AG09319 (cell line): ENCODE results near the gene POMT1.

Experiments
- DNase-seq: peaks from one replicate; pipeline ENCODE4 v3.0.0-alpha.2; 2010; ENCODE audit warnings: low read depth; ENCODE audit errors: extremely low read depth
- CTCF ChIP-seq: IDR thresholded peaks from 2 replicates; pipeline ENCODE4 v1.5.1; 2011; ENCODE audit warnings: low read depth, mild to moderate bottlenecking, inconsistent platforms, low read length, moderate library complexity

The POMT1 gene

DNA sequence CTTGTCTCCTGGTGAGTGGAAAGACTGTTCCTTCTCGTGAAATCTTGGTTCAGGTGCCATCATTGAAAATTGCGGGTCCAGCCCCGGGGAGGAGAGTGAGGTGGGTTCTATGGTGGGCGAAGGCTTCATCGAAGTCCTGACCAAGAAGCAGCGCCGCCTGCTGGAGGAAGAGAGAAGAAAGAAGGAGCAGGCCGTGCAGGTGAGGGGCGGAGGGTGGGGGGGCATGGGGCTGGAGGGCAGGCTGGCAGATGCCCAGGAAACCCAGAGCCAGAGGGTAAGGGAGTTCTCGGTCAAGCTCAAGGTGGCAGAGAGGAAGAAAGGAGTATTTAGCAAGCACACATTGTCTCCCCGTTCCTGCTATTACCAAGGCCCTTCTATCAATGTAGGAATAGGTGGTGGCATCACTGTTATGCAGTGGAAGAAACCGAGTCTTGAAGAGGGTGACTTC, 24.3 kb upstream of the POMT1 start:
- no peak for DNase-seq
- peak; percentile 49 for TF ChIP-seq CTCF

- no peak for DNase-seq
- no peak for TF ChIP-seq CTCF
These were observed 23.8 kb upstream of the POMT1 start for GRCh38 chr9:131478911-131479310.

DNA sequence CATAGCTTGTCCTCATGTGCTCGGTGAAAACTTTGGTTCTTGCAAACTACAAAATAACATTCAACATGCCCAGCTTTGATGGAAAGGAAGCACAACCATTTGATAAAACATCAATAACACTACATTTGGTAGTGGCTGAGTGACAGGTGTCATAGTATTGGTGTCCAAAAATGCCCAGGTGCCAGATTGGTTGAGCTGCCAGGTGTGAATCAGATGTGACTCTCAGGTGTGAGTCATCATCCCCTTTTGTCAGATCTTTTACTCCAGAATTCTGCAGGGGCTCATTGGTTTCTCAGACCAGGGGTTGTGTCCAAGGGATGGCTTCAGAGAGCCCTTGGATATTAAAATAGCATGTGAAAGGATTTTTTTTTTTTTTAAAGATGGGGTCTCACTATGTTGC, 22.5 kb upstream of the POMT1 start:
- TF ChIP-seq CTCF = no peak
- no peak for DNase-seq

DNA sequence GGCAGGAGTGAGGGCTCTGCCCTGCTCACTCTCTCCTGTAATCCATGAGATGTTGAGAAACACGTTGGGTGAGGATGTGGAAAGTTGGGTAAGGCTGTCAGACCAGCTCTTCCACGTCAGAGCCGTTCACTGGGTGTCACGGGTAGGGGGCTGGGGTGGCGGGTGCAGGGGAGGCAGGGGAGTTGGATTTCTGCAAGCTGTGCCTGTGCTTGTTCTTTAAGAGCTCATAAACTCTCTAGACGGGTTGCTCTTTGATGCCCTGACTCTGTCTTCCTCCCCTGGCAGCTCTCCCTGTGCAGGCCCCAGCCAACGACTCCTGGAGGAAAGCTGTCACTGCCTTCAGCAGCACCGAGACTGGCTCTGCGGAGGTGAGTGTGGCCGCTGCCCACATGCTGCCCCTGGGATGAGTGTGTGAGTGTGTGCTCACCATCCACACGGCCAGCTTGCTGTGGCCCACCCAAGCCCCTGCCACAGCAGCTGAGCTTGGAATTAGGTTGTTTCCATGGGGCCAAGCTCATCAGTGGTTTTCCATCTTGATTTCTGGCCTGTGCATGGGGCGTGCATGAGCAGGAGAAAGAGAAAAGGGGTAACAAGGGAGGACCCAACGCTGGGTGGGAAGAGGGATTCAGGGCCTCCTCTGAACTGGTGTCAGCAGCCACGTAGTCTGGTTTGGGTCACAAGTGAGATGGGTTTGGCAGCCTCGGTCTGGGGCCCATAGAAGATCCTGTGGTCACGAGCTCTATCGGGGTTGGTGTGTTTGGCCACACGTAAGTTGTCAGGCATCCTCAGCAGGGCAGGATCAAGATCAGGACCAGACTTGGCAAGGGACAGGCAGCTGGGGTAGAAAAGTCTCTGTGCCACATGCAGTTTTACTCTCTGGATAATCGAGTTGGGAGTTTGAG, 21.0 kb upstream of the POMT1 start:
- DNase-seq = no peak
- no peak for TF ChIP-seq CTCF

DNA sequence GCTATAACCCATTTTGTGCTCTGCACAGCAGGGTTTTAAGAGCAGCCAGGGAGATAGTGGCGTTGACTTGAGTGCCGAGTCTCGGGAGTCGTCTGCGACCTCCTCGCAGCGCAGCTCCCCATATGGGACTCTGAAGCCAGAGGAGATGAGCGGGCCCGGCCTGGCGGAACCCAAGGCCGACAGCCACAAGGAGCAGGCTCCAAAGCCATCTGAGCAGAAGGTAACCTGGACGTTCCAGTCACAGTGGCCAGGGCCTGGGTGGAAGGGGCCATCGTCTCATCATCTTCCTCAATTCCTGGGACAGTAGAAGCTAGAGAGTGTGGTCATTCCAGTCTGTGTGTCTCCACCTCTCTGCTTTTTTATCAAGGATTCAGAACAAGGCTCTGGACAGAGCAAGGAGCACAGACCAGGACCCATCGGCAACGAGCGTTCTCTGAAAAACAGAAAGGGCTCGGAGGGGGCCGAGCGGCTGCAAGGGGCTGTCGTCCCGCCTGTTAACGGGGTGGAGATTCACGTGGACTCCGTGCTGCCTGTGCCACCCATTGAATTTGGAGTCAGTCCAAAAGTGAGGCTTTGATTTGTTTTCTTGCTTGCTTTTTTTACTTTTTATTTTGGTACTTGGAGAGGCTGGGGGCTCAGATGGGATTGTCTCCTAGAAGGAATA, 20.2 kb upstream of the POMT1 start:
- DNase-seq = no peak
- TF ChIP-seq CTCF = no peak

GRCh38 chr9:131483319-131484050, 19.2 kb upstream of the POMT1 start:
- no peak for TF ChIP-seq CTCF
- no peak for DNase-seq
